ENCODE results near the gene OTUD3.
"Not testable (repeated sequence)": the region's sequence is repeated elsewhere in the genome, so short reads cannot be mapped to it uniquely, and the experiment has no call there.

Gene OTUD3

GRCh38 chr1:19882111-19883071 lies at the start of gene OTUD3:
Gene OTUD3, plus strand, starts transcription at chr1:19882395. Its CDS starts 119 bp downstream, at chr1:19882514.
- Mint-ChIP-seq H3K27me3 (ENCODE audit: low read depth) (peaks cover 11% of the 10 kb centered on the region), H3K9me3 (peaks cover 3% of the 10 kb centered on the region)

GRCh38 chr1:19835578-19835977 lies 46.6 kb upstream of the OTUD3 start:
- Mint-ChIP-seq H3K27ac (no peak overlapping the region), H3K4me1 (ENCODE audit: low read depth) (no peaks in the 10 kb centered on the region), H3K27me3 (ENCODE audit: low read depth) (peaks cover 21% of the 10 kb centered on the region), H3K36me3 (ENCODE audit: low read depth) (no peaks in the 10 kb centered on the region), H3K4me3 (no peak overlapping the region), H3K9me3 (no peaks in the 10 kb centered on the region)

More at GRCh38 chr1:19882111-19883071, at the start of gene OTUD3:
- H3K4me1 Mint-ChIP-seq (ENCODE audit: low read depth) = peaks cover 31% of the 10 kb centered on the region
- H3K4me3 Mint-ChIP-seq = peak within 1 kb of the TSS; percentile 88
- H3K27ac Mint-ChIP-seq = peak within 1 kb of the TSS; percentile 41
- peaks cover 9% of the 10 kb centered on the region for H3K36me3 Mint-ChIP-seq (ENCODE audit: low read depth)

GRCh38 chr1:19837866-19838265 lies 44.3 kb upstream of the OTUD3 start:
- H3K4me3 Mint-ChIP-seq = no peak overlapping the region
- peaks cover 12% of the 10 kb centered on the region for H3K27me3 Mint-ChIP-seq (ENCODE audit: low read depth)
- no peaks in the 10 kb centered on the region for H3K36me3 Mint-ChIP-seq (ENCODE audit: low read depth)
- no peaks in the 10 kb centered on the region for H3K4me1 Mint-ChIP-seq (ENCODE audit: low read depth)
- H3K9me3 Mint-ChIP-seq = no peaks in the 10 kb centered on the region
- no peak overlapping the region for H3K27ac Mint-ChIP-seq

DNA sequence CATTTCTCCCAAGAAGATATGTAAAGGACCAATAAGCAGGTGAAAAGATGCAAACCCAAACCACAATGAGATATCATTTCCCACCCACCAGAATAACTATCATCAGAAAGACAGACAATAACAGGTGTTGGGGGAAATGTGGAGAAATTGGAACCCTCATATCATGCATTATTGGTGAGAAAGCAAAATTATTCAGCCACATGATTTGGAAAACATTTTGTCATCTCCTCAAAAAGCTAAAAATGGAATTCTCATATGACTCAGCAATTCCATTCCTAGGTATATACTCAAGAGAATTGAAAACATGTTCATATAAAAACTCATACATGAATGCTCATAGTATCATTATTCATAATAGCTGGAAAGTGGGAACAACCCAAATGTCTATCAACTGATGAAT lies 42.0 kb upstream of the OTUD3 start:
- no peak overlapping the region for H3K27ac Mint-ChIP-seq
- peaks cover 18% of the 10 kb centered on the region for H3K27me3 Mint-ChIP-seq (ENCODE audit: low read depth)

DNA sequence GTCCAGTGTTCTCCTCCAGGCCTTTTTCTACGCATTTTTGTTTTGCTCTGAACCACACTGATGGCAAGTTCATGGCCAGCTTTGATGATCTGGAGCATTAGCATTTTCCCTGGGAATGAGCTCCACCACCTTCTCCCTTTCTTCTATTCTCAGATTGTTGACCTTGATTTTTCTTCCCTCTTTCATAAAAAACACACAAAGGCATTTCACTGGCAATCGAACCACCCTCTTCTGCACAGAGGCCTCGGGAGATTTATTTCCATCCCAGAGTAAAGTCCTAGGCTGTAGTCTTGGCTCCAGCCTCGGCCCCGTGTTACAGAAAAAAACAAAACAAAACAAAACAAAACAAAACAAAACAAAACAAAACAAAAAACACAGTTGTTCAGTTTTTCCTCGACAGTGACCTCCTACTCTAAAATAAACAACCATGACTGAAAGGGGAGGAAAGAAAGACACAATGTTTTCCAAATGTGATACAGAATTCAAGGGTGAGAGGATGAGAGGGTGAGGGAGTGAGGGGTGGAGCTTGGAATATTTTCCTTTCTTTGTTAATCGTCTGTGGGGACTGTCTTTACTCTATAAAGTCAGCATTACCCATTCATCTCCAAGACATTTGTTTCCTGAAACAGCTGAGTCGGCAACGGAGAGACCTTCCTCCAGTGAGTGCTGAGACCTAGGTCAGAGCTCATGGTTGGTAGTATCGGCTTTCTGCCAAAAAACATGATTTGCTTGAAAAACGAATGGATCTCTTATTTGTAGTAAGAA lies 37.3 kb upstream of the OTUD3 start:
- Mint-ChIP-seq H3K9me3 (no peaks in the 10 kb centered on the region), H3K27me3 (ENCODE audit: low read depth) (peaks cover 14% of the 10 kb centered on the region), H3K36me3 (ENCODE audit: low read depth) (no peaks in the 10 kb centered on the region), H3K4me3 (no peak overlapping the region), H3K27ac (no peak overlapping the region), H3K4me1 (ENCODE audit: low read depth) (no peaks in the 10 kb centered on the region)

More for the DNA sequence above, 42.0 kb upstream of the OTUD3 start:
- no peaks in the 10 kb centered on the region for H3K4me1 Mint-ChIP-seq (ENCODE audit: low read depth)
- no peaks in the 10 kb centered on the region for H3K9me3 Mint-ChIP-seq
- H3K4me3 Mint-ChIP-seq = no peak overlapping the region
- H3K36me3 Mint-ChIP-seq (ENCODE audit: low read depth) = no peaks in the 10 kb centered on the region

DNA sequence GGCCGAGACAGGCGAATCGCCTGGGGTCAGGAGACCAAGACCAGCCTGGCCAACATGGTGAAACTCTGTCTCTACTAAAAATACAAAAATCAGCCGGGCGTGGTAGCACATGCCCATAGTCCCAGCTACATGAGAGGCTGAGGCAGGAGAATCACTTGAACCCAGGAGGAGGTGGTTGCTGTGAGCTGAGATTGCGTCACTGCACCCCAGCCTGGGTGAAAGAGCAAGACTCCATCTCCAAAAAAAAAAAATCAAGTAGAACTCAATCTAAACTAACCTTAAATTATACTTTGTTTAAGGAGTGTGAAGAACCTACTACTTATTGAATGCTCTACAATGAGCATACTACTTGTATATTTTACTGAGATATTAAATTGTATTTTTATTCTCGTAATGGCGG lies 36.6 kb upstream of the OTUD3 start:
- Mint-ChIP-seq H3K4me3 (no peak overlapping the region), H3K9me3 (no peaks in the 10 kb centered on the region), H3K27me3 (ENCODE audit: low read depth) (peaks cover 14% of the 10 kb centered on the region), H3K4me1 (ENCODE audit: low read depth) (no peaks in the 10 kb centered on the region), H3K36me3 (ENCODE audit: low read depth) (no peaks in the 10 kb centered on the region), H3K27ac (no peak overlapping the region)

DNA sequence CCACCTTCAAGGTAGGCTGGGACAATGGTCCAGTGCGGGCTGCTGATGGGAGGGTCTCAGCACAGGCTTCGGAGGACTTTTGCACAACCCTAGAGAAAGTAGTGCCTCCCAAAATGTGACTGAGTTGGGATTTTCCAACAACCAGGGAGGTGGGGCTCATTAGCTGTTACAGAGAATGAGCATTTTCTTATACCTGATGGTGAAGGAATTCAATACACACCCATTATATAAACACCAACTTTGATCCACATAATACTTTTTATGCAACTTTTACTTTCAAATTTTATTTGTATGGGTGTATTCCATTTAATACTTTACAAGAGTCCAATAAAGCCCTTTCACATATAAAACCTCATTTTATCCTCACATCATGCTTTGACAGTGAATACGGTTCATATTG lies 35.9 kb upstream of the OTUD3 start:
- no peak overlapping the region for H3K27ac Mint-ChIP-seq
- peaks cover 14% of the 10 kb centered on the region for H3K27me3 Mint-ChIP-seq (ENCODE audit: low read depth)
- H3K9me3 Mint-ChIP-seq = no peaks in the 10 kb centered on the region
- H3K36me3 Mint-ChIP-seq (ENCODE audit: low read depth) = no peaks in the 10 kb centered on the region
- no peaks in the 10 kb centered on the region for H3K4me1 Mint-ChIP-seq (ENCODE audit: low read depth)
- no peak overlapping the region for H3K4me3 Mint-ChIP-seq

DNA sequence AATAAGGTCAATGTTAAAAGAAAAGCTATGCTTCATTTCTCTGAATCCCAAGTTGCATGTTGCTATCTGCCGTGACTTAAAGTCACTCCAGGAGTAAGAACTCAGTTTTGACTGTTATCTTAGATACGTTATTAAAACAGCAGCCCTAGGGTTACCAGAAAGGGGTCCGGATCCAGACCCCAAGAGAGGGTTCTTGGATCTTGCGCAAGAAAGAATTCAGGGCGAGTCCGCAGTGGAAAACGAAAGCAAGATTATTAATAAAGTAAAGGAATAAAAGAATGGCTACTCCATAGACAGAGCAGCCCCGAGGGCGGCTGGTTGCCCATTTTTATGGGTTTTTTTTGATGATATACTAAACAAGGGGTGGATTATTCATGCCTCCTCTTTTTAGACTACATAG lies 34.9 kb upstream of the OTUD3 start:
- H3K36me3 Mint-ChIP-seq (ENCODE audit: low read depth); H3K9me3 Mint-ChIP-seq; H3K27ac Mint-ChIP-seq: not testable (repeated sequence)

DNA sequence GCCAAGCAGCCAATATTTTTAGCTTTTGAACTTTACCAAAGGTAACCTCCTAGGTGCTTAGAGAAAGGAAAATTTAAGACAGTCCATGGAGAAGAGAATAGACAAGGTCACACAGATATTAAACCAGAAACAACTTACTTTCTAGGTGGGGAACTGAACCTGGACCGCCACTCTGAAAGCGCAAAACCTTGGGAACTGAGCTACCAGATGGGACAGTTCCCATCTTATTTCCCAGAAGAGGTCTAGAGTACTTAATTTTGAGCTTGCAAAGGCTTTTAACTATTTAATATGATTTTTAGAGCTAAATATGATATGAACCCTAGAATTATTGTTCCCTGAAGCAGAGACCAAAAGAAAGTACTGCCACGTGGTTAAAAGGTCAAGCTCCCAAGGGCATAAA lies 32.9 kb upstream of the OTUD3 start:
- H3K4me3 Mint-ChIP-seq; H3K27ac Mint-ChIP-seq; H3K9me3 Mint-ChIP-seq; H3K4me1 Mint-ChIP-seq (ENCODE audit: low read depth); H3K36me3 Mint-ChIP-seq (ENCODE audit: low read depth): not testable (repeated sequence)
- H3K27me3 Mint-ChIP-seq (ENCODE audit: low read depth) = peaks cover 14% of the 10 kb centered on the region

More for the DNA sequence above, 34.9 kb upstream of the OTUD3 start:
- not testable (repeated sequence) for H3K4me3 Mint-ChIP-seq; H3K4me1 Mint-ChIP-seq (ENCODE audit: low read depth)
- peaks cover 14% of the 10 kb centered on the region for H3K27me3 Mint-ChIP-seq (ENCODE audit: low read depth)

DNA sequence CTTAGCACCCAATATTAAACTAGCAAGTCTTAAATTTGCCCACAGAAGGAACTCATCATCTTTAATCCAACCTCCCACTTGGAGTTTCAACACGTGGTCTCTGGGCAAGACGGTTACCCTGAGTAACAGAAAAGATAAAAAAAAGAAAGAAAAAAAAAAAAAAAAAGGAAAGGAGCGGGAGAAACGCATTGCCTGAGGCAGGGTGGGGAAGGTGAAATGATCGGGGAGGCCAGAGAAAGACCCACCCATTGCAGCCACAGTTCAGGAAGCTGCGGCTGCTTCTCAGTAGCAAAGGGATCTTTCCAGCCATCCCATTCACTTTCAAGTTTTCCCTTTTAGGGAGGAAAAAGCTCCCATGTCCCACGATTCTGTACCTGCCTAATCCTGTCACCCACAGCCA lies 32.0 kb upstream of the OTUD3 start:
- H3K4me1 Mint-ChIP-seq (ENCODE audit: low read depth) = no peaks in the 10 kb centered on the region
- H3K27me3 Mint-ChIP-seq (ENCODE audit: low read depth) = peaks cover 7% of the 10 kb centered on the region
- no peak overlapping the region for H3K27ac Mint-ChIP-seq
- no peaks in the 10 kb centered on the region for H3K36me3 Mint-ChIP-seq (ENCODE audit: low read depth)
- no peak overlapping the region for H3K4me3 Mint-ChIP-seq
- H3K9me3 Mint-ChIP-seq = no peaks in the 10 kb centered on the region

- no peak overlapping the region for H3K27ac Mint-ChIP-seq
- H3K9me3 Mint-ChIP-seq = no peaks in the 10 kb centered on the region
- no peak overlapping the region for H3K4me3 Mint-ChIP-seq
- no peaks in the 10 kb centered on the region for H3K36me3 Mint-ChIP-seq (ENCODE audit: low read depth)
- no peaks in the 10 kb centered on the region for H3K27me3 Mint-ChIP-seq (ENCODE audit: low read depth)
- no peaks in the 10 kb centered on the region for H3K4me1 Mint-ChIP-seq (ENCODE audit: low read depth)
Measured at GRCh38 chr1:19852036-19852435, 30.2 kb upstream of the OTUD3 start.

DNA sequence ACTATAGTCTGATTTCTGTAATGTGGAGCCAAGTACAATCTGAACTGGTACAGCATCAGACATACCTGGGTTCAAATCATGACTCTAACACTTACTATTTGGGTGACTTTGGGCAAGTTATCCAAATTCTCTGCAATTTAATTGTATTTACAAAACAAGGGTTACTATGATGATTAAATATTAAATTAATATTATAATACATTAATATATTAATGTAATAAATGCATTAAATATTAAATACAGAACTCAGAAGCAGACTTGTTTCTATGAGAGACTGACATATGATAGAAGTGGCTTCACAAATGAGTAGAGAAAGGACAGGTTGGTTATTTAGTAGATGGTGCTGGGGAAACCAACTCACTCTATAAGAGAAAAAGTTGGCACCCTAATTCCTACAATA lies 27.3 kb upstream of the OTUD3 start:
- peaks cover 5% of the 10 kb centered on the region for H3K4me1 Mint-ChIP-seq (ENCODE audit: low read depth)
- H3K36me3 Mint-ChIP-seq (ENCODE audit: low read depth) = no peaks in the 10 kb centered on the region
- H3K9me3 Mint-ChIP-seq = no peaks in the 10 kb centered on the region
- H3K27ac Mint-ChIP-seq = no peak overlapping the region
- H3K27me3 Mint-ChIP-seq (ENCODE audit: low read depth) = peaks cover 7% of the 10 kb centered on the region
- H3K4me3 Mint-ChIP-seq = no peak overlapping the region

DNA sequence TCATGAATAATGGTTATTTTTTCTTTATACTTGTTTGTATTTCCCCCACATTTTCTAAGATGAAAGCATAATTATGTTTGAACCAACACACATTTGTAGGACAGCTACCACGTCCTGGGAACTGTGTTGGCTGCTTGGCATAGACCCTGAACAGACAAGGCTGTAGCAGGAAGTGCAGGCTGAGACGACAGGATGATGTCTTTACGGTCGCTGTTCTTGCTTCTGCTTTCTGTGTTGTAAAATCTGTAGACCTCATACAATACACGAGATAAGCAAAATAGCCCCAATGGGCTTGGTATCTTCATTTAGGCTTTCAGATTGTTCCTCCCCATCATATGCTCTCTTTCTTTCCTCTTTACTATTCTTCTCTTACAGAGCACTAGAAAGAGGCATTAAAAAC lies 23.3 kb upstream of the OTUD3 start:
- Mint-ChIP-seq H3K4me3 (no peak overlapping the region), H3K27me3 (ENCODE audit: low read depth) (peaks cover 12% of the 10 kb centered on the region), H3K4me1 (ENCODE audit: low read depth) (peaks cover 5% of the 10 kb centered on the region), H3K36me3 (ENCODE audit: low read depth) (no peaks in the 10 kb centered on the region), H3K9me3 (peaks cover 5% of the 10 kb centered on the region), H3K27ac (no peak overlapping the region)

- peaks cover 5% of the 10 kb centered on the region for H3K4me1 Mint-ChIP-seq (ENCODE audit: low read depth)
- peaks cover 14% of the 10 kb centered on the region for H3K27me3 Mint-ChIP-seq (ENCODE audit: low read depth)
Measured at GRCh38 chr1:19859876-19860275, 22.3 kb upstream of the OTUD3 start.

GRCh38 chr1:19860418-19860817 lies 21.8 kb upstream of the OTUD3 start:
- Mint-ChIP-seq H3K27me3 (ENCODE audit: low read depth) (peaks cover 16% of the 10 kb centered on the region), H3K4me1 (ENCODE audit: low read depth) (peaks cover 5% of the 10 kb centered on the region), H3K27ac (no peak overlapping the region), H3K36me3 (ENCODE audit: low read depth) (no peaks in the 10 kb centered on the region), H3K4me3 (no peak overlapping the region), H3K9me3 (peaks cover 5% of the 10 kb centered on the region)

More at GRCh38 chr1:19859876-19860275, 22.3 kb upstream of the OTUD3 start:
- Mint-ChIP-seq H3K4me3 (no peak overlapping the region), H3K36me3 (ENCODE audit: low read depth) (no peaks in the 10 kb centered on the region), H3K27ac (no peak overlapping the region), H3K9me3 (peaks cover 5% of the 10 kb centered on the region)
